Type B pancreatic cell (in vitro differentiated cells): ENCODE measurements around the gene GPHN. TPM values are rescaled to one million over a fixed set of nuclear protein-coding genes. Genes with fewer than 3 reads are reported as not detected.

ENCODE experiments used
- DNase-seq: peaks from one replicate; pipeline ENCODE4 v3.0.0; 2021; ENCODE audit warnings: mixed read lengths; ENCODE audit not compliant: unreplicated experiment; ENCODE audit errors: extremely low spot score
- H3K27ac Mint-ChIP-seq: 2 replicates; pipeline ENCODE4 v1.8.0; 2021; ENCODE audit warnings: mild to moderate bottlenecking, mixed read lengths
- H3K27me3 Mint-ChIP-seq: 2 replicates; pipeline ENCODE4 v1.8.0; 2021; ENCODE audit warnings: mixed read lengths
- H3K36me3 Mint-ChIP-seq: 2 replicates; pipeline ENCODE4 v1.8.0; 2021; ENCODE audit warnings: mixed read lengths
- H3K4me1 Mint-ChIP-seq: one replicate; pipeline ENCODE4 v1.8.0; 2021; ENCODE audit warnings: mixed read lengths; ENCODE audit not compliant: unreplicated experiment
- H3K4me3 Mint-ChIP-seq: 2 replicates; pipeline ENCODE4 v1.8.0; 2021; ENCODE audit warnings: mild to moderate bottlenecking, mixed read lengths
- H3K9me3 Mint-ChIP-seq: 2 replicates; pipeline ENCODE4 v1.8.0; 2021; ENCODE audit warnings: mixed read lengths
- CTCF ChIP-seq: fragments of 200-600 bp; sonication (generic); conservative IDR thresholded peaks from 2 replicates; pipeline ENCODE4 v1.5.0; 2021; ENCODE audit warnings: antibody characterized with exemption, mild to moderate bottlenecking
- total RNA-seq: library from RNA; stranded (reverse); gene quantifications from 2 replicates; pipeline ENCODE4 v1.2.1, GENCODE V29; 2021; ENCODE audit warnings: low replicate concordance

The GPHN gene
- total RNA-seq, 1 donor from 2014 or later: 38.9 TPM

DNA sequence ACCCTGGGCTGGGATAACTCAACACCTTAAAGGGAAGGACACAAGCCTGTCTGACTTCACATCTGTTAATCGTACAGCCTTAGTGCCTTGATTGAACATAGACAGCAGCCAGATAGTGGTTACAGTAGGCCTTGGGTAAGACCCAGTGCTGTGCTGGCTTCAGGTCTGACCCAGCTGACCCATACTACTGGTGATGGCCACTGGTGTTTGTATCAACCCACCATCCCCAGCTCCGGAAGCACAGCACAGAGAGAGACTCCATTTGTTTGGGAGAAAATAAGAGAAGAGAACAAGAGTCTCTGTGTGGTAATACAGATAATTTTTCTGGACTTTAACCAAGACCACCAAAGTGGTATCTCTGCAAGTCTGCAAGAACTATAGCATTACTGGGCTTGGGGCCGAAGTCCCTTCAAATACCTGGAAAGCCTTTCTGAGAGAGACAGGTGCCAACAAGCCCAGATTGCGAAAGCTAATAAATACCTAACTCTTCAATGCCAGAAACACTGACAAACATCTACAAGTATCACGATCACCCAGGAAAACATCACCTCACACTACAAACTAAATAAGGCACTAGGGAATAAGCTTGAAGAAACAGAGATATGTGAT is 351.2 kb downstream of the GPHN start:
- Mint-ChIP-seq H3K36me3 (peaks cover 7% of the 10 kb centered on the region), H3K27me3 (no peaks in the 10 kb centered on the region), H3K9me3 (peaks cover 26% of the 10 kb centered on the region), H3K27ac (no peak overlapping the region), H3K4me3 (no peak overlapping the region), H3K4me1 (no peaks in the 10 kb centered on the region)
- DNase-seq: no peak
- no peak for TF ChIP-seq CTCF

DNA sequence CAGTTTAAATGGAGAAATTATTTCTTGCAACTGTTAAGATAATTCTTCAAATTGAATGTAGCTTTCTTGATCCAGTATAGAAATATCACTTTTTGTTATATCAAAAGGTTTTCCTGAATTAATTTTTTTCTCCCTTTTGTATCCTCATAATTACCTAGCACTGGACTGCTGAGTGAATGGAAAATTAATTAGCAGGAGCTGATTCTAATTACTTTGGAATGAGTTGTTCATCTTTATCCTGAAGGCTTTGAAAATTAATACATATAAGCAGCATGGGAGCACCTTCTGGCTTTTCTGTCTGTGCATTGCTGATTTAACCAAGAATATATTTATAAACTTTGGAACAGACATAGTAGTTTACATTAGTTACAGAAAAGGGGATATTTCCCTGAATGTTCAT is 373.6 kb downstream of the GPHN start:
- peaks cover under 1% of the 10 kb centered on the region for H3K36me3 Mint-ChIP-seq

DNA sequence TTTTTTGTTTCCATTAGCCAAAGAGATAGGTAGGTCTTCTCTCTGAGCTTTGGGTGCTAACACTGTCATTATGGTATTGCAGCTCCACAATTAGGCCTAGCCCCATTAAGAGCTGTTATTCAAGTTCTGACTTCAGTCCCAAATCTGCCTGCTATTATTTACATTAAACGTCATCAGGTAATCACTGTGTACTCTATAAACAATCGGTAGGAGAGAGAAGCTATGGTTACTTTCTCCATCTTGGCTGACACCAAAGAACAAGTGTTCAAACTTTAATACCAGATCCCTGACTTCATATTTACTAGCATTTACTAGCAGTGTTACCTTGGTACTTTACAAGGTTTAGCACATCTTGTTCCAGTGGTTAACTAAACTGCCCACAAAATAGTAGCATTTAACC is 376.2 kb downstream of the GPHN start:
- H3K4me1 Mint-ChIP-seq: no peaks in the 10 kb centered on the region
- peaks cover 9% of the 10 kb centered on the region for H3K9me3 Mint-ChIP-seq
- H3K4me3 Mint-ChIP-seq: no peak overlapping the region
- no peak overlapping the region for H3K27ac Mint-ChIP-seq
- DNase-seq: no peak
- H3K27me3 Mint-ChIP-seq: no peaks in the 10 kb centered on the region
- peaks cover 5% of the 10 kb centered on the region for H3K36me3 Mint-ChIP-seq
- TF ChIP-seq CTCF: no peak

More for the DNA sequence above, 373.6 kb downstream of the GPHN start:
- no peak for DNase-seq
- H3K4me1 Mint-ChIP-seq: no peaks in the 10 kb centered on the region
- H3K4me3 Mint-ChIP-seq: no peak overlapping the region
- peaks cover 4% of the 10 kb centered on the region for H3K9me3 Mint-ChIP-seq
- no peaks in the 10 kb centered on the region for H3K27me3 Mint-ChIP-seq
- no peak for TF ChIP-seq CTCF
- no peak overlapping the region for H3K27ac Mint-ChIP-seq

DNA sequence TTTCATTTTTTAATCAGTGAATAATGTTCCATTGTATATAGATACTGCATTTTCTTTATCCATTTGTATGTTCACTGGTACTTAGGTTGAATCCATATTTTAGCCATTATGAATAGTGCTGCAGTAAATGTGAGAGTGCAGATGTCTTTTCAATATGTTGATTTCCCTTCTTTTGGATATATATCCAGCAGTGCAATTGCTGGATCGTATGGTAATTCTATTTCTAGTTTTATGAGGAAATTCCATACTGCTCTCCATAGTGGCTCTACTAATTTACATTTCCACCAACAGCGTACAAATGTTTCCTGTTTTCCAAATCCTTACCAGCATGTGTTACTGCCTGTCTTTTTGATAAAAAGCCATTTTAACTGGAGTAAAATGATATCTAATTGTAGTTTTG is 392.8 kb downstream of the GPHN start:
- H3K4me3 Mint-ChIP-seq: no peak overlapping the region
- TF ChIP-seq CTCF: no peak
- H3K9me3 Mint-ChIP-seq: peaks cover 12% of the 10 kb centered on the region
- no peaks in the 10 kb centered on the region for H3K27me3 Mint-ChIP-seq
- H3K27ac Mint-ChIP-seq: no peak overlapping the region
- DNase-seq: no peak
- no peaks in the 10 kb centered on the region for H3K36me3 Mint-ChIP-seq
- H3K4me1 Mint-ChIP-seq: no peaks in the 10 kb centered on the region

DNA sequence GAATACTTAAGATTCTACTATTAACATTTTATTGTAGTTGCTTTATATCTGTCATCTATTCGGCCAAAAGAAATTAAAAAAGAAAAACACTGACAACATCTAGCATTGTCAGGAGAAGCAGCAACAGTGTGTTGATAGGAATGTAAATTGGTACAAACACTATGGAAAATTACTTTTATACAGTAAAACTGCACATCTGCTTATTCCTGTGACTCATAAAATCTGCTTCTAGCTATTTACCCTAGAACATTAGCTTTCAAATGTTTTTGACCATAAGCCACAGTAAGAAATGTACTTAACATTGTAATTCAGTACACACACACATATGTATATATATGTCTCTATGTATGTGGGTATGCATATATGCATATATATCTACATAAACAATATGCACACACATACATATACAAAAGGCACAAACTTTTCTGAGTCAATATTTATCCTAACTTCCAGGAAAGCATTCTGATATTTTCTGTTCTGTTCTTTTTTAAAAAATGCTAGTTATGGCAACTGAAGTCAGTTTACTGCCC is 402.4 kb downstream of the GPHN start:
- H3K4me3 Mint-ChIP-seq: no peak overlapping the region
- H3K27me3 Mint-ChIP-seq: no peaks in the 10 kb centered on the region
- H3K4me1 Mint-ChIP-seq: no peaks in the 10 kb centered on the region
- DNase-seq: no peak
- H3K9me3 Mint-ChIP-seq: no peaks in the 10 kb centered on the region
- TF ChIP-seq CTCF: no peak
- H3K27ac Mint-ChIP-seq: no peak overlapping the region
- no peaks in the 10 kb centered on the region for H3K36me3 Mint-ChIP-seq
